GM18870 (cell line): Measurements from ENCODE around the gene ADAMTS5.

ENCODE experiments used
- ATAC-seq: cut with Tn5 transposase; IDR thresholded peaks from one replicate; pipeline ENCODE4 v1.9.1; 2021; ENCODE audit warnings: moderate library complexity; ENCODE audit not compliant: unreplicated experiment

ADAMTS5 gene

GRCh38 chr21:26949830-26950229 lies 17.1 kb downstream of the ADAMTS5 start:
- ATAC-seq, result no peak

- ATAC-seq, result no peak
Observed at GRCh38 chr21:26948194-26948593, 18.7 kb downstream of the ADAMTS5 start.

- no peak for ATAC-seq
Observed at GRCh38 chr21:26946744-26947446, 20.0 kb downstream of the ADAMTS5 start.

DNA sequence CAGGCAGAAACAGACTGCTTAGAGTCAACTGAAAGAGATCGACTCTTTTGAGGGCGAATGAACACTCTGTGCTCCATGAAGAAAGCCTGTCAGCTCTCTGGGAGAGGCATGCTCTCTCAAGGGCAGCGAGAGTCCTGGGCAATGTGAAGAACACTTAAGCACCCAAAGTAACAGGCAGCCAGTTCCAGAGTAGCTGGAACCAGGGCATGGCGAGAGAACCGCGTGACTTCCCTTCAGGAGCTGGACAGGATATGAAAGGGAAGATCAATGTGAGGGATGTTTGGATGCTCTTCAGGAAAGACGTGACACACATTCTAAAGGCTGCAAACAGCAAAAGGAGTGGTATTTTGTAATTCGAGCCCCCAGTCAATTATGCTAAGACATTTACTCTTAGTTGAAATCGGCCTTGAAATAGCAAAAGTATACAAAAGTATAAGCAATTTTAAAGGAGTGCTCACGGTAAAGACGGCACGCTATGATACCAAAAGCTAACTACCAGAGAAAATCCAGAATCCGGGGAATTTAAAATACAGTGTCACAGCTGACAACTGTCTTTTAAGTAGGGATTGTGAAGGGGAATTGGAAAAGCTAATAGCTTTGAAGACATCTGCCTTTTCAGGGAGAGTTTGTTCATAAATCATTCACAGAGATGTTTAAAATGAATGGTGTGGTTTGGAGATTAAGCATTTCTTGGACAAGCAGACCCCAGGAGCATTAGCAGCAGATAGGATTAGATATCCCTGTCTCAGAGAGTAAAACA lies 20.8 kb downstream of the ADAMTS5 start:
- no peak for ATAC-seq

DNA sequence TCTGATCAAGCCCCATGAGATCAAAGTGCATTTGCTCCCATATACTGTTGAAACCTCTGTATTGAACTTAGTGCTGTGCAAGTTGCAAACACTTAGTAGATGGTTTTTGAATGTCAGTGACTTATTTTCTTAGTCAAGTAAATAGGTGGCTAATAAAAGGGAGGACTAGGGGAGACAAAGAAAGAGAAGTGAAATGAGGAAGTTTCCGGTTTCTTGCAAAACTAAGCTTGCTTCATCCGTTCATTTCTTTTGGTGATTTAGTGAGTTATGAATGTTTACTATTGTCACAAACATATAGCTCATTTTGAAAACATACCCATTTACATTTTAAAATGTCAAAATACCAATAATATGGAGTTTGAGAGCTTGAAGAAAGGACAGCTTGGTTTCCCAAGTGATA lies 23.0 kb downstream of the ADAMTS5 start:
- ATAC-seq, result no peak

DNA sequence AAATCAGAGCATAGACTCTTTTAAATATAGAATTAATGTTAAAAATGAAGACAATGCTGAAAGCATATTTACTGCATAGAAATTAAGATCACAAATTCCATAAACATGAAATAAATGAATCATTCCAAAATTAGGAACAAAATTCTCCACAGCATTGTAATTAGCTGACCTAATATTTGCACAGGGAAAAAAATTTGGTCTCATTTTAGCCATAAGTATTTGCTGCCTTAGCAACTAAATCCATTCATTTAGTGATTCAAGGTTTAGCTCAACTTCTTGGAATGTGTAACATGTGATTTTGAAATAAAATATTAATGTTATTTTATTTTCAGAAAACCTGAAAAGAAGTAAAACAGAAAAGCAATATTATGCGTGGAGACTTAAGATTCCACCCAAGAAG lies 25.5 kb downstream of the ADAMTS5 start:
- ATAC-seq, result no peak

DNA sequence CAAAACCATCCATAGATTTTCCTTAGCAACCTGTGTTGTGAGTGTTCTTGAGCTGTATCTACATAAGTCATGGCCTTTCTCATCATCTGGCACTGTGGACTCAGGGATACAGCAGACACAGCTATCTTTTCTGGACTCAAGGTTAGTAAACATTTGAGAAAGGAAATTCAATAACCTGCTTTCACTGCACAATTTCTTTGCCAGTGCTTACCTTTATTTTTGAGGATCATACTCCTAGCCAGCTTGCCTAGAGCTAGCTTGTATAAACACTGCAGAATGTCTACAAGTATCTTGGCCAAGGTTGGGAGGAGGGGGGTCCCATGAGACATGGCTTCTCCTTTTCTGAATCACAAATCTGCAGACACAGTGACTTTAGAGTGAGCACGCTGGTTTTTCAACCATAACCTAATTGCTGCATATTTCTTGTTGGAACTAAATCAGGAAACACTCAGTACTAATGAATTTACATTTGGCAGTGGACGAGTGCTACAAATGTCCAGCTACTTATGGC lies 27.2 kb downstream of the ADAMTS5 start:
- no peak for ATAC-seq

DNA sequence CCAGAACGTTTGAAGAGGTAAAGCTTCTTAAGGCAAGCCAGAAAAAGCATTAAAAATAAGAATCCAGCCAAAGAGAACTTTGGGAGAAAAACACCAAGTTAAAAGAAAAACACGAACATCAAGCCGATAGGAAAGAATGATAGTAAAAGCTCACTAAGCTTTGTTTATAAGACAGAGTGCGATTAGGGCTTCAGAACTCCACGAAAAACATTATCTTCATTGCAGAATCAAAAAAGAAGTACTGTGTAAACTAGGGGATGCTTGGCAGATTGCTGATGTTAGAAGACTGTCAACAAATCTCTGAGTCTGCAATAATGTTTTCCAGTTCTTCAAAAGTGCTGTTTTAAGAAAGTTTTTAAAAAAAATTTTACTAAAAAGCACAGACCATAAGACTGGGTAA lies 30.2 kb downstream of the ADAMTS5 start:
- no peak for ATAC-seq

DNA sequence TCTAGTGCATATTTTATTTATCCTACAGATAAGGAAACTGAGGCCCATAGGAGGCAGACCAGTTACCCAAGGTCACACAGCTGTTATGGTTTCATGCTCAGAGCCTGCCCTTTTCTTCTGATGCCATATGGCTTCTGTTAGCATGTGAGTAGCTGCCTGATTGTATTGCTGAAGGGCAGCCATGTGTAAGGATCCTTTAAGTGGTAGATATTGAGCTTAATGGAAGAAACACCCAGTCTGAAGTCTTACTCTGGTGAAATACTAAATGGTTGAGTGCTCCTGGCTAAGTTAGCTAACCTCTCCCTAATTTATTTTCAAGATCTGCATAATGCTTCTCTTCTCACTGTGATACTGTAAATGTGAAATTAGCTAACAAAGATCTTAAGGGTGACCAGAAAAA lies 30.9 kb downstream of the ADAMTS5 start:
- no peak for ATAC-seq

DNA sequence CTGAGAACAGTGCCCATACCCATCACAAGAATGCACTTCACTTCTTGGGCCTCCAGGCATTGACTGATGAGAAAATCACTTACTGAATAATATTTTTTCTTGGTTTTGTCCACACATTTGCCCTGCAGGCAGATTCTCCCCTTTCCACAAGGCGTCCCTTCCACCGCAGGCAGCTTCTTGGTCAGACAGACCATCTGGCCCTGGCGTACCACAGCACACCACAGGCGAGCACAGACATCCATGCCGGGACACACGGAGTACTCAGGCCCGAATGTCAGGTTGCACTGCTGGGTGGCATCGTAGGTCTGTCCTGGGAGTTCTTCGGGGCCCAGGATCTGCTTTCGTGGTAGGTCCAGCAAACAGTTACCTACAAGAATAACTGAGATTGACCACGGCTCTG lies 32.5 kb downstream of the ADAMTS5 start:
- no peak for ATAC-seq

DNA sequence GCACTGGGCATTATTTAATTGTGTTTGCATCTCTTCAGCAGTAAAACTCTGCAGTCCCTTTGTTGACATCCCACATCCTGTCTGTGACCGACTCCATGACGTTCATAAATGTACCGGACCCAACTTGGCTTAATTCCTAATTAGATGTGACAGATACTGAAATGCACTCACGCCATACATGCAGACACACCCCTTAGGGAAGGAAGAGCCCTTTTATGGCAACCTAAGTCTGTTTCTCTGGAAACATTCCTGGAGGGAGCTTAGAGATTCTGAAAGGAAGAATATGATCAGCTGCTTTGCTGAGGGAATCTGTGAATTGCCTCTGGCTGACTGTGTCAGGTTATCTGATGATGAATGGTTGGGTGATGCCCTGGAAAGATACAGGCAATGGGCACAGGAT lies 33.4 kb downstream of the ADAMTS5 start:
- ATAC-seq, result no peak

- ATAC-seq, result no peak
Observed at GRCh38 chr21:26925636-26926035, 41.3 kb downstream of the ADAMTS5 start.

- ATAC-seq, result no peak
Observed at GRCh38 chr21:26925122-26925521, 41.8 kb downstream of the ADAMTS5 start.

- no peak for ATAC-seq
Observed at GRCh38 chr21:26923986-26924385, 42.9 kb downstream of the ADAMTS5 start.

DNA sequence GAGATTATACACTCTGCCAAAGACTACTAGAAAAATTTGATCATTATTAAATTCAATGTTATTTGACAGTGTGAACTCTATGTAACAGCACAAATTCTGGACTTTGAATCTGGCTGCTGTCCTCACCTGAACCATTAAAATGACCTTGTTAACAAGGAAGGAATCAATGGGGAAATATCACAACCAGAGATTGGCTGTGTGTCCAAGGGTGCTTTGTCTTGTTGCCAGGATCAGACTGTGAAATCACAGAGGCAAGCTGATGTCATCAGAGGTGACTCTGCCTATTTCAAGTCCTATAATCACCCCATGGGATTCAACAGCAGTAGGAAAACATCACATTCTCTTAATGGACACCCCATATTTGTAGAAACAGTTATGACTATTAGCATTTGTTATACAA lies 46.8 kb downstream of the ADAMTS5 start:
- ATAC-seq, result no peak

- ATAC-seq, result no peak
Observed at GRCh38 chr21:26918323-26919079, 48.4 kb downstream of the ADAMTS5 start.

DNA sequence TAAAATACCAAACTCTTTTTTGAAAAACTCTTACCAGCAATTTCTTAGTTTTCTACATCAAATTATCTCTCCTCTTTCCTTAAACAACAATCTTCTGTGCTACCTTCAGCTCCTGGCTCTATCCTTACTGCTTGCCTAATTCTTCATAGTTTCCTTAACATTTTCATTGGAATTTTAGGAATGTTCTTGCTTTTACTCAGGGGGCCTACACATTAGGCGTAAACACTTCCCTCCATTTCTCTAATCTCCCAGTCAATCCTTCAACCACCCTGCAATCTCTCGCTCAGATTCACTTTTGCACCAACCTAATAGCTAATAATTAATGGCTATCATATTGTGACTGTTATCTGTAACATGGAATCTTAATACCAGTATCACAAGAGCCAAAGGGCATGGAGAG lies 50.1 kb downstream of the ADAMTS5 start:
- ATAC-seq, result no peak

DNA sequence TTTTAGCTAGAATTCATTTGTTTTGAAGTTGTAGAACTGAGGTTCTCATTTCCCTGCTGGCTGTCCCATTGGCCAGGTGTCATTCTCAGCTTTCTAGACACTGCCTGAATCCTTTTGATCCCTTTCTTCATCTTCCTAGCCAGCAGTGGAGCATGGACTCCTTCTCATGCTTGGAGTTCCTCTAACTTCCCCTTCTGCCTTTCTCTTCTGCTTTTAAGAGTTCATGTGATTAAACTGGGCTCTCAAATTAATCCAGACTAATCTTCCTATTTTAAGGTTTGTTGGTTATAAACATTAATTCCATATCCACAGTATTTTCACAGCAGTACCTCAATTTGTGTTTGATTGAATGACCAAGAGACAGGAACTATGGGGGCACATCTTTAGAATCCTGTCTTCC lies 52.3 kb downstream of the ADAMTS5 start:
- no peak for ATAC-seq

DNA sequence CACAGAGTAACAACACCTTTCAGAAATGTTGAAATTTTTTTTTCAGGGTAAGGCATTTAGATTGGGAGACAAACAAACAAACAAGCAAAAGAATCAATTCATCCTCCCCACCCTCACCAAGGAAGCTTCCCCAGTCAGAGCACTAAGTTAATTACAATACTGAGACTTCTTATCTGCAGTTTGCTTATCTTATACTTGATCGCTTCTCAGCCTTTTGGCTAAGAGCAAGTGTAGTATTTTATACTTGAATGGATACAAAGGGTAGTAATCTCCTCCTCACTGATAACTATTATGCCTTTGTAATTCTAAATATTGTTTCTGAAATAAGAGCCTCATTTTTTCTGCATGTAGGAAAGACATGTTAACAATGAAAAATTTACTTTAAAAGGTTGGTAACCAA lies 54.4 kb downstream of the ADAMTS5 start:
- ATAC-seq, result no peak

GRCh38 chr21:26909972-26910371 lies 56.9 kb downstream of the ADAMTS5 start:
- no peak for ATAC-seq

DNA sequence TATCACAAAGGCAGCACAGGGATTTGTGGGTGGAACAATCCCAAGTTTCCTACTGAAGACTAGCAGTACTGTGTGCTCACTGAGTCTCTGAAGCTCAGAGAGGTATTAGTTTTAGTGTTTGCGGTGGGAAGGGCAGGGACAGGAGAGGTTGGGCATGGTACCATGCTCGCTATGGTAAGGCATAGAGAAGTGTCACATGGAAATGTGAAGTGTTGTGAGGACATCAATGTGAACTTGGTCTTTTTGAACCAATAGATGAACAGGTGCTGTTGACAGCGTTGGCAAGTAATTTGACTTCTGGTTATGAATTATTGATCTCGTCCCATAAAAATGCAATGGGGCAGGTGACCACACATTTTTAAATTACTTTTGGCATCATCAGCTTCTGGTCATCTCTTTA lies 65.9 kb downstream of the ADAMTS5 start:
- ATAC-seq, result no peak

DNA sequence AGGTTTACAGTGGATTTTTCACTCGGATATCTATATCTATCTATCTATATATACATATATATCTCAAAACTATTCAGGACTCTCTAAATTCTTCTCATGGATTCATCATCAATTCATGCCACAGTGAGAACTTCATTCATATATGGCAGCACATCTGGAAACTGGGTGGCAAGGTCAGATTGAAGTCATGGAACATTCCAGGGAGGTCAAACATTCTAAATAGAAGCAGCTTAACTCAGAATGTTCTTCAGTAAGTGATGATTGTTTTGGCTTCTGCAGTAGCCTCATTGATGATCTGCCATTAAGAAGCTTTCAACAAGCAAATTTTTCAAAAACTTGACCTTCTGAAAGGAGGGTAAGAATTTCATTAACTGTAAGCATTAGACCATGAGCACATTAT lies 74.7 kb downstream of the ADAMTS5 start:
- no peak for ATAC-seq
